GM12878 (cell line): ENCODE data around the gene TXLNG. TPM values are rescaled to one million over a fixed set of nuclear protein-coding genes. Genes with fewer than 3 reads are reported as not detected.

ENCODE experiments used
- ATAC-seq: fragments of 200-7000 bp; cut with Tn5 transposase; 3 replicates; pipeline ENCODE4 v1.9.1; 2020; ENCODE audit warnings: mild to moderate bottlenecking, moderate library complexity
- BruUV-seq: library from RNA; stranded (reverse); fragments of 400-500 nt; replicated peaks from 2 replicates; lab custom pipeline; 2021; lab: Mats Ljungman, UMichigan
- CTCF ChIA-PET: fragments of 300-600 bp; sonication (Branson Sonifier 250); formaldehyde crosslinking; extraction: SDS; loops from one replicate; lab custom pipeline; 2021; ENCODE audit warnings: inconsistent platforms; lab: Yijun Ruan, JAX
- POLR2A ChIA-PET: fragments of 350-600 bp; formaldehyde crosslinking; extraction: SDS; loops from one replicate; lab custom pipeline; 2021; ENCODE audit warnings: inconsistent platforms; lab: Charles Lee
- RAD21 ChIA-PET: fragments of 300-600 bp; sonication (Branson Sonifier 250); formaldehyde crosslinking; loops from one replicate; lab custom pipeline; 2023; ENCODE audit warnings: antibody characterized with exemption; ENCODE audit not compliant: unreplicated experiment; lab: Charles Lee
- SMC1A ChIA-PET: fragments of 300-600 bp; sonication (Branson Sonifier 250); formaldehyde crosslinking; loops from one replicate; lab custom pipeline; 2023; ENCODE audit not compliant: unreplicated experiment, uncharacterized antibody; lab: Charles Lee
- DNase-seq: peaks from one replicate; pipeline ENCODE4 v3.0.0-alpha.2; 2011; ENCODE audit warnings: low read depth, low spot score
- FAIRE-seq: peaks from 3 replicates; lab custom pipeline; 2011; peaks lifted over from hg19 to GRCh38; lab: Jason Lieb, UNC
- H2AFZ ChIP-seq: 2 replicates; pipeline ENCODE4 v1.6.0; 2011; ENCODE audit warnings: low read depth, low read length, control low read depth; ENCODE audit not compliant: control insufficient read depth
- H3K27ac ChIP-seq: 2 replicates; pipeline ENCODE4 v1.5.1; 2011; ENCODE audit warnings: control low read depth; ENCODE audit not compliant: control insufficient read depth, insufficient read depth
- H3K27me3 ChIP-seq, 2 experiments: replicated peaks in 1 of 2; 2 replicates each; pipeline versions ENCODE4 v1.6.0 to v1.6.1; 2011; ENCODE audit warnings: low read length in 1 of 2; ENCODE audit not compliant: control insufficient read depth in 2 of 2, insufficient read depth in 2 of 2
- H3K36me3 ChIP-seq, 2 experiments: 2 replicates each; pipeline ENCODE4 v1.5.1; 2011; ENCODE audit warnings: low read length in 1 of 2; ENCODE audit not compliant: control insufficient read depth in 2 of 2, insufficient read depth in 2 of 2
- H3K4me1 ChIP-seq: 2 replicates; pipeline ENCODE4 v1.6.1; 2011; ENCODE audit warnings: mild to moderate bottlenecking, low read length, moderate library complexity, mixed read lengths; ENCODE audit not compliant: control insufficient read depth, insufficient read depth
- H3K4me2 ChIP-seq: 2 replicates; pipeline ENCODE4 v1.6.0; 2011; ENCODE audit warnings: control low read depth; ENCODE audit not compliant: control insufficient read depth, insufficient read depth
- H3K4me3 ChIP-seq: fragments of 200-600 bp; sonication (generic); 2 replicates; pipeline ENCODE4 v1.5.1; 2016
- H3K79me2 ChIP-seq: 2 replicates; pipeline ENCODE4 v1.6.0; 2011; ENCODE audit warnings: low read length; ENCODE audit not compliant: control insufficient read depth, insufficient read depth
- H3K9ac ChIP-seq: 2 replicates; pipeline ENCODE4 v1.8.0; 2011; ENCODE audit warnings: low read length, control low read depth, mixed read lengths; ENCODE audit not compliant: control insufficient read depth, insufficient read depth
- H3K9me3 ChIP-seq: replicated peaks from 3 replicates; pipeline ENCODE4 v1.5.1; 2011; ENCODE audit warnings: mild to moderate bottlenecking, low read length; ENCODE audit not compliant: control insufficient read depth, insufficient read depth
- H4K20me1 ChIP-seq: 2 replicates; pipeline ENCODE4 v1.6.0; 2011; ENCODE audit not compliant: control insufficient read depth, insufficient read depth
- BMI1 ChIP-seq: fragments of 450-650 bp; IDR thresholded peaks from 2 replicates; pipeline ENCODE4 v1.6.1; 2016; ENCODE audit warnings: mild to moderate bottlenecking, moderate library complexity, borderline replicate concordance
- CBFB ChIP-seq: IDR thresholded peaks from 2 replicates; pipeline ENCODE4 v1.6.1; 2016; ENCODE audit warnings: antibody characterized with exemption, low read depth
- CBX5 ChIP-seq: sonication (generic); IDR thresholded peaks from 2 replicates; pipeline ENCODE4 v1.6.1; 2016; ENCODE audit warnings: low read depth, moderate library complexity, mild to moderate bottlenecking, inconsistent platforms
- CEBPZ ChIP-seq: fragments of 150-350 bp; IDR thresholded peaks from 2 replicates; pipeline ENCODE4 v1.6.1; 2016; ENCODE audit warnings: low read depth, low read length
- HDGF ChIP-seq: fragments of 450-650 bp; IDR thresholded peaks from 2 replicates; pipeline ENCODE4 v1.6.1; 2016; ENCODE audit warnings: antibody characterized with exemption
- MXI1 ChIP-seq: fragments of 150-350 bp; IDR thresholded peaks from 2 replicates; pipeline ENCODE4 v1.6.1; 2011; ENCODE audit warnings: low read depth, mild to moderate bottlenecking, inconsistent platforms, low read length, improper control_type of control experiment
- NR2C1 ChIP-seq: fragments of 450-650 bp; IDR thresholded peaks from 2 replicates; pipeline ENCODE4 v1.6.1; 2017; ENCODE audit warnings: antibody characterized with exemption, mild to moderate bottlenecking, moderate library complexity
- NRF1 ChIP-seq: conservative IDR thresholded peaks from 2 replicates; pipeline ENCODE4 v1.6.1; 2011; ENCODE audit warnings: mild to moderate bottlenecking, low read depth, low read length, improper control_type of control experiment
- RAD51 ChIP-seq: fragments of 450-650 bp; IDR thresholded peaks from 2 replicates; pipeline ENCODE4 v1.6.1; 2016; ENCODE audit warnings: moderate library complexity, mild to moderate bottlenecking, inconsistent platforms
- SIX5 ChIP-seq: IDR thresholded peaks from 2 replicates; pipeline ENCODE4 v1.6.1; 2011; ENCODE audit warnings: mild to moderate bottlenecking, low read depth, low read length, moderate library complexity; ENCODE audit not compliant: severe bottlenecking
- SP1 ChIP-seq: IDR thresholded peaks from one replicate; pipeline ENCODE4 v1.6.1; 2011; ENCODE audit warnings: low read depth, low read length
- SREBF2 ChIP-seq: IDR thresholded peaks from 2 replicates; pipeline ENCODE4 v1.6.1; 2012; ENCODE audit warnings: mild to moderate bottlenecking, low read length
- SUZ12 ChIP-seq: fragments of 200-600 bp; sonication (generic); IDR thresholded peaks from one replicate; pipeline ENCODE4 v1.6.1; 2018; ENCODE audit warnings: antibody characterized with exemption, mild to moderate bottlenecking; ENCODE audit not compliant: unreplicated experiment
- USF1 ChIP-seq: IDR thresholded peaks from 2 replicates; pipeline ENCODE4 v1.6.1; 2011; ENCODE audit warnings: borderline replicate concordance, low read depth, mild to moderate bottlenecking, moderate library complexity, mixed read lengths, low read length; ENCODE audit not compliant: insufficient read depth; ENCODE audit errors: extremely low read length
- WRNIP1 ChIP-seq: IDR thresholded peaks from 2 replicates; pipeline ENCODE4 v1.6.1; 2011; ENCODE audit warnings: low read depth, low read length, improper control_type of control experiment, borderline replicate concordance
- ZBTB40 ChIP-seq: fragments of 450-650 bp; IDR thresholded peaks from 2 replicates; pipeline ENCODE4 v1.6.1; 2016; ENCODE audit warnings: mild to moderate bottlenecking, moderate library complexity, borderline replicate concordance
- ZZZ3 ChIP-seq: IDR thresholded peaks from 2 replicates; pipeline ENCODE4 v1.6.1; 2011; ENCODE audit warnings: low read depth; ENCODE audit not compliant: control insufficient read depth, insufficient read length
- WGBS: methylation state at CpG from one replicate; pipeline ENCODE4 v1.1.6; 2016; ENCODE audit warnings: low lambda C conversion rate; ENCODE audit not compliant: insufficient replicate concordance, insufficient coverage; ENCODE audit errors: missing lambda C conversion rate; 5-methylcytosine and 5-hydroxymethylcytosine counted together
- in situ Hi-C: fragments of 300-500 bp; cut with MboI; formaldehyde crosslinking; loops from 9 replicates; pipeline ENCODE4 v1.14.3; 2018; ENCODE audit warnings: mixed read lengths
- intact Hi-C: fragments of 100-400 bp; cut with micrococcal nuclease; formaldehyde crosslinking; loops from one replicate; pipeline ENCODE4 v1.14.2; 2022; ENCODE audit not compliant: unreplicated experiment
- polyA plus RNA-seq, 11 experiments: library from polyadenylated mRNA; depleted of rRNA in 4 of 11; unstranded in 6 of 11; stranded (reverse) in 5 of 11; fragments of >200 nt; fragmentation: Nextera tagmentation in 4 of 11; fragmentation: Illumina TruSeq in 1 of 11; extraction: Ambion mirVana in 4 of 11; extraction: Trizol in 1 of 11; gene quantifications; 1 replicate in 1 of 11; 2 replicates in 10 of 11; pipeline versions ENCODE4 v1.2.1 to v1.2.3, GENCODE V29; 2011 to 2016; ENCODE audit warnings: inconsistent platforms in 2 of 11, missing spikeins in 2 of 11, low read depth in 1 of 11
- total RNA-seq, 4 experiments: library from RNA; depleted of rRNA in 3 of 4; stranded (reverse); fragments of >200 nt in 3 of 4; fragmentation: Illumina TruSeq in 1 of 4; extraction: Trizol in 1 of 4; gene quantifications; 2 replicates each; pipeline versions ENCODE4 v1.2.1 to v1.2.3, GENCODE V29; 2013 to 2021

TXLNG gene
- total and polyA plus RNA-seq, 10 of the 15 experiments (the other 5 are each of a cell fraction or from before 2014, with no cell fraction given) = 9.9 to 40.7 (median 19.5) TPM

GRCh38 chrX:16737024-16737423, 49.2 kb upstream of the TXLNG start (continued):
- no peak for TF ChIP-seq USF1

GRCh38 chrX:16739574-16739973, 46.7 kb upstream of the TXLNG start:
- Histone ChIP-seq H4K20me1 (no peaks in the 10 kb centered on the region), H3K4me3 (no peak overlapping the region), H2AFZ (no peak overlapping the region), H3K27ac (no peak overlapping the region), H3K9ac (no peak overlapping the region), H3K4me1 (no peaks in the 10 kb centered on the region), H3K79me2 (no peaks in the 10 kb centered on the region), H3K36me3 (peaks cover 6 to 7% of the 10 kb centered on the region in 2 experiments; a peak in 3 of 4 replicates), H3K4me2 (no peak overlapping the region), H3K9me3 (no peaks in the 10 kb centered on the region), H3K27me3 (no peaks in the 10 kb centered on the region)
- intact Hi-C loops (no loop called here), in situ Hi-C loops (no loop called here)
- CTCF ChIA-PET = no interaction called here
- POLR2A ChIA-PET = no interaction called here
- SMC1A ChIA-PET = no interaction called here
- no peak for ATAC-seq
- WGBS = 82% methylated on average over 6 of the region's 6 CpGs
- BruUV-seq = no TSS peak
- no peak for FAIRE-seq
- RAD21 ChIA-PET = no interaction called here
- DNase-seq = no peak
- TF ChIP-seq SUZ12 = no peak
- TF ChIP-seq SREBF2 = no peak
- no peak for TF ChIP-seq HDGF
- TF ChIP-seq RAD51 = no peak
- no peak for TF ChIP-seq NR2C1
- no peak for TF ChIP-seq BMI1
- TF ChIP-seq SIX5 = no peak
- TF ChIP-seq ZZZ3 = no peak
- TF ChIP-seq CBX5 = no peak
- no peak for TF ChIP-seq CBFB
- TF ChIP-seq SP1 = no peak
- TF ChIP-seq MXI1 = no peak
- TF ChIP-seq CEBPZ = no peak
- TF ChIP-seq NRF1 = no peak
- TF ChIP-seq ZBTB40 = no peak
- TF ChIP-seq WRNIP1 = no peak
